K562 (cell line): ENCODE measurements around the gene COL24A1.

ENCODE experiments used
- GATA2 ChIP-seq: sonication (generic); formaldehyde crosslinking; IDR thresholded peaks from 2 replicates; pipeline ENCODE4 v1.4.0; 2020; ENCODE audit warnings: mild to moderate bottlenecking, missing genetic modification reagents
- ZNF644 ChIP-seq: fragments of 200-800 bp; sonication (Bioruptor generic); IDR thresholded peaks from 2 replicates; pipeline ENCODE4 v1.6.1; 2016; ENCODE audit warnings: low read depth, missing genetic modification characterization, missing compliant biosample characterization
- ZNF830 ChIP-seq: fragments of 250-450 bp; sonication (Bioruptor Pico); IDR thresholded peaks from 2 replicates; pipeline ENCODE4 v1.5.0; 2021; ENCODE audit warnings: mild to moderate bottlenecking
- TF ChIP-seq, protein P1 (sequence below), 3 experiments: IDR thresholded peaks in 2 of 3; conservative IDR thresholded peaks in 1 of 3; 2 replicates each; pipeline ENCODE4 v1.5.1; 2011 to 2012; ENCODE audit warnings: low read length in 3 of 3, mild to moderate bottlenecking in 3 of 3, control low read depth in 2 of 3, improper control_type of control experiment in 1 of 3, inconsistent platforms in 1 of 3, low read depth in 1 of 3, mixed read lengths in 1 of 3, moderate library complexity in 1 of 3; ENCODE audit not compliant: insufficient read depth in 2 of 3

DNA sequence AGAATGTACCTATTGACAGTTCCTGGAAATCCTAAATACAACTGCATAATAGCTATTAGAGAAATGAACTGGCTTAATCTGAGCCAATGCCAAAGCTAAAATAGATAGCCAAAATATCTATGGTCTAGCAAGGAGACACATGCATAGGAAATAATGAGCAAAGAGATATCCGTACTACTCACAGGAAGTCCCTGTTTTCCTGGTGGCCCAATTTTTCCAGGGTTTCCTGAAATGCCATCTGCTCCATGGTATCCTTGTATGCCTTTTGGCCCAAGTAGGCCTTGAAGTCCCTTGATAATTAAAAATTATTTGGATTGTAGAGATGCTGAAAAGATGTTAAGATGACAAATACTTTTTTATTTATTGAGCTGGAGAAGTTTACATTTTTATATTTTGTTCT, 340.0 kb downstream of the COL24A1 start:
- TF ChIP-seq, protein P1, sequence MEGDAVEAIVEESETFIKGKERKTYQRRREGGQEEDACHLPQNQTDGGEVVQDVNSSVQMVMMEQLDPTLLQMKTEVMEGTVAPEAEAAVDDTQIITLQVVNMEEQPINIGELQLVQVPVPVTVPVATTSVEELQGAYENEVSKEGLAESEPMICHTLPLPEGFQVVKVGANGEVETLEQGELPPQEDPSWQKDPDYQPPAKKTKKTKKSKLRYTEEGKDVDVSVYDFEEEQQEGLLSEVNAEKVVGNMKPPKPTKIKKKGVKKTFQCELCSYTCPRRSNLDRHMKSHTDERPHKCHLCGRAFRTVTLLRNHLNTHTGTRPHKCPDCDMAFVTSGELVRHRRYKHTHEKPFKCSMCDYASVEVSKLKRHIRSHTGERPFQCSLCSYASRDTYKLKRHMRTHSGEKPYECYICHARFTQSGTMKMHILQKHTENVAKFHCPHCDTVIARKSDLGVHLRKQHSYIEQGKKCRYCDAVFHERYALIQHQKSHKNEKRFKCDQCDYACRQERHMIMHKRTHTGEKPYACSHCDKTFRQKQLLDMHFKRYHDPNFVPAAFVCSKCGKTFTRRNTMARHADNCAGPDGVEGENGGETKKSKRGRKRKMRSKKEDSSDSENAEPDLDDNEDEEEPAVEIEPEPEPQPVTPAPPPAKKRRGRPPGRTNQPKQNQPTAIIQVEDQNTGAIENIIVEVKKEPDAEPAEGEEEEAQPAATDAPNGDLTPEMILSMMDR (IDR thresholded peaks at IDR 0.05 in 2 of 3, conservative IDR thresholded peaks at IDR 0.05 in 1 of 3; ENCODE audit: insufficient read depth in 2 of 3, low read depth in 1 of 3, low read length in 3 of 3) = no peak
- TF ChIP-seq ZNF644 (no peak), GATA2 (CRISPR knock-in tag) (no peak), ZNF830 (CRISPR knock-in tag) (no peak)
